HepG2 (cell line): Measurements from ENCODE around the gene SPAG4. TPM values are rescaled to one million over a fixed set of nuclear protein-coding genes. Genes with fewer than 3 reads are reported as not detected.

Experiments used
- ARID2 ChIP-seq: sonication (generic); formaldehyde crosslinking; IDR thresholded peaks from 2 replicates; pipeline ENCODE4 v1.8.1; 2022; ENCODE audit warnings: mild to moderate bottlenecking, missing genetic modification reagents, borderline replicate concordance
- HNF1A ChIP-seq, 2 experiments: sonication (generic) in 1 of 2; formaldehyde crosslinking in 1 of 2; IDR thresholded peaks; 2 replicates each; pipeline versions ENCODE4 v1.4.0 to v1.6.1; 2016 to 2020; ENCODE audit warnings: borderline replicate concordance in 1 of 2, low read depth in 1 of 2, mild to moderate bottlenecking in 1 of 2, missing genetic modification reagents in 1 of 2
- HNRNPK ChIP-seq: fragments of 200-400 bp; formaldehyde crosslinking; IDR thresholded peaks from 2 replicates; pipeline ENCODE4 v1.6.1; 2018; ENCODE audit warnings: low read length, low read depth, moderate library complexity, mild to moderate bottlenecking; ENCODE audit not compliant: poor library complexity, severe bottlenecking
- ISX ChIP-seq: sonication (generic); formaldehyde crosslinking; conservative IDR thresholded peaks from 2 replicates; pipeline ENCODE4 v1.5.0; 2020; ENCODE audit warnings: missing genetic modification reagents
- NPAS2 ChIP-seq: sonication (generic); formaldehyde crosslinking; IDR thresholded peaks from 2 replicates; pipeline ENCODE4 v1.8.0; 2022; ENCODE audit warnings: mild to moderate bottlenecking, missing genetic modification reagents, borderline replicate concordance
- RXRA ChIP-seq: sonication (generic); formaldehyde crosslinking; IDR thresholded peaks from 2 replicates; pipeline ENCODE4 v1.5.1; 2020; ENCODE audit warnings: missing genetic modification reagents
- SAP130 ChIP-seq: IDR thresholded peaks from 2 replicates; pipeline ENCODE4 v1.6.1; 2016; ENCODE audit warnings: low read depth
- SNAPC2 ChIP-seq: sonication (generic); formaldehyde crosslinking; IDR thresholded peaks from 2 replicates; pipeline ENCODE4 v1.8.1; 2022; ENCODE audit warnings: mild to moderate bottlenecking, missing genetic modification reagents
- ZEB1 ChIP-seq: IDR thresholded peaks from 2 replicates; pipeline ENCODE4 v1.6.1; 2012; ENCODE audit warnings: mild to moderate bottlenecking, low read depth, inconsistent platforms; ENCODE audit not compliant: insufficient replicate concordance
- ZIK1 ChIP-seq: sonication (generic); formaldehyde crosslinking; IDR thresholded peaks from 2 replicates; pipeline ENCODE4 v1.5.0; 2020; ENCODE audit warnings: mild to moderate bottlenecking, low read depth, missing genetic modification reagents, borderline replicate concordance
- ZNF276 ChIP-seq: sonication (generic); formaldehyde crosslinking; IDR thresholded peaks from 2 replicates; pipeline ENCODE4 v1.4.0; 2020; ENCODE audit warnings: mild to moderate bottlenecking, low read depth, missing genetic modification reagents
- ZSCAN12 ChIP-seq: sonication (generic); formaldehyde crosslinking; IDR thresholded peaks from 2 replicates; pipeline ENCODE4 v1.9.0; 2021; ENCODE audit warnings: mild to moderate bottlenecking, missing genetic modification reagents
- polyA plus RNA-seq, 8 experiments: library from polyadenylated mRNA; depleted of rRNA in 3 of 8; stranded (reverse) in 7 of 8; unstranded in 1 of 8; fragments of >200 nt; fragmentation: Illumina TruSeq in 4 of 8; extraction: Trizol in 4 of 8; gene quantifications; 2 replicates each; pipeline versions ENCODE4 v1.2.1 to v1.2.3, GENCODE V29; 2011 to 2016; ENCODE audit warnings: low read depth in 4 of 8, missing spikeins in 1 of 8, mixed read lengths in 1 of 8; ENCODE audit not compliant: insufficient read depth in 1 of 8
- total RNA-seq, 5 experiments: library from RNA; depleted of rRNA; stranded (reverse); fragments of >200 nt; fragmentation: Illumina TruSeq; extraction: Trizol; gene quantifications; 2 replicates each; pipeline ENCODE4 v1.2.3, GENCODE V29; 2016; ENCODE audit warnings: low read depth in 1 of 5
- TF ChIP-seq, protein P1 (sequence below): IDR thresholded peaks from 2 replicates; pipeline ENCODE4 v1.6.1; 2016; ENCODE audit warnings: low read depth, missing genetic modification reagents, missing compliant biosample characterization
- TF ChIP-seq, protein P2 (sequence below): sonication (generic); formaldehyde crosslinking; IDR thresholded peaks from 2 replicates; pipeline ENCODE4 v1.5.0; 2020; ENCODE audit warnings: missing genetic modification reagents, mild to moderate bottlenecking, borderline replicate concordance

The SPAG4 gene
- total and polyA plus RNA-seq, 2 of the 13 experiments (the other 11 are each of a cell fraction or from before 2014, with no cell fraction given) = 5.8 to 137 TPM

DNA sequence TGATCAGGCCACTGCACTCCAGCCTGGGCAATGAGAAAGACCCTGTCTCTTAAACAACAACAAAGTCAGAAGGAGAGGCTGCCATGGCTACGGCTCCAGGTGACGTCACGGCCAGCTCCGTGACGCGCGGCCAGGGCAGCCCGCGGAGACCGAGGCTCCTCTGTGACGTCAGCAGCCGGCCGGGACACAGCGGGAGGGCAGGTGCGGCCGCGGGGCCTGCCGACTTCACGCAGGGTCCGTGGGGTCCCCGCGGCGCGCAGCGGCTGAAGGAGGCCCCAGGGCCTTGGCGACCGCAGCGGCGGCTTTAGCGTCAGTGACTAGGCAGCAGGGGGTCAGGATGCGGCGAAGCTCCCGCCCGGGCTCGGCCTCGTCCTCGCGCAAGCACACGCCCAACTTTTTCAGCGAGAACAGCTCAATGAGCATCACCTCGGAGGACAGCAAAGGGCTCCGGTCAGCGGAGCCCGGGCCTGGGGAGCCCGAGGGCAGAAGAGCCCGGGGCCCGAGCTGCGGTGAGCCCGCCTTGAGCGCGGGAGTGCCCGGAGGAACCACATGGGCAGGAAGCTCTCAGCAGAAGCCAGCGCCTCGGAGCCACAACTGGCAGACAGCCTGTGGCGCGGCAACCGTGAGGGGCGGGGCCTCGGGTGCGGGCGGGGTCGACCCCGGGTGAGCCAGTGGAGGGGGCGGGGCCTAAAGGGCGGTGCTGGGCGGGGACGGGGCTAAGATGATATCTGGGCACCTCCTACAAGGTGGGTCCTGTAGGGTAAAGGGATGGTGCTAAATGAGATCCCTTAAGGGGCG lies at the start of gene SPAG4 (continued):
- 0 out of 2 replicates have a peak, but pooled peaks have one; percentile 94 for TF ChIP-seq ZNF276
- TF ChIP-seq ARID2 (CRISPR knock-in tag) = peak; percentile 97; the same call in 1 of the 2 replicates
- TF ChIP-seq ZEB1 = no peak
- TF ChIP-seq SAP130 = peak; percentile 76
- peak; percentile 95; the same call in 1 of the 2 replicates for TF ChIP-seq ZIK1 (CRISPR knock-in tag)
- peak; percentile 72; the same call in 1 of the 2 replicates for TF ChIP-seq RXRA (CRISPR knock-in tag)
- TF ChIP-seq HNF1A (IDR thresholded peaks at IDR 0.05; ENCODE audit: low read depth) = no peak
- peak; percentile 61 for TF ChIP-seq HNF1A (CRISPR knock-in tag; IDR thresholded peaks at IDR 0.05; ENCODE audit: borderline replicate concordance)
- peak; percentile 99 for TF ChIP-seq ZSCAN12
- TF ChIP-seq SNAPC2 = peak; percentile 97
- peak; percentile 61 for TF ChIP-seq HNRNPK
- TF ChIP-seq, protein P1, sequence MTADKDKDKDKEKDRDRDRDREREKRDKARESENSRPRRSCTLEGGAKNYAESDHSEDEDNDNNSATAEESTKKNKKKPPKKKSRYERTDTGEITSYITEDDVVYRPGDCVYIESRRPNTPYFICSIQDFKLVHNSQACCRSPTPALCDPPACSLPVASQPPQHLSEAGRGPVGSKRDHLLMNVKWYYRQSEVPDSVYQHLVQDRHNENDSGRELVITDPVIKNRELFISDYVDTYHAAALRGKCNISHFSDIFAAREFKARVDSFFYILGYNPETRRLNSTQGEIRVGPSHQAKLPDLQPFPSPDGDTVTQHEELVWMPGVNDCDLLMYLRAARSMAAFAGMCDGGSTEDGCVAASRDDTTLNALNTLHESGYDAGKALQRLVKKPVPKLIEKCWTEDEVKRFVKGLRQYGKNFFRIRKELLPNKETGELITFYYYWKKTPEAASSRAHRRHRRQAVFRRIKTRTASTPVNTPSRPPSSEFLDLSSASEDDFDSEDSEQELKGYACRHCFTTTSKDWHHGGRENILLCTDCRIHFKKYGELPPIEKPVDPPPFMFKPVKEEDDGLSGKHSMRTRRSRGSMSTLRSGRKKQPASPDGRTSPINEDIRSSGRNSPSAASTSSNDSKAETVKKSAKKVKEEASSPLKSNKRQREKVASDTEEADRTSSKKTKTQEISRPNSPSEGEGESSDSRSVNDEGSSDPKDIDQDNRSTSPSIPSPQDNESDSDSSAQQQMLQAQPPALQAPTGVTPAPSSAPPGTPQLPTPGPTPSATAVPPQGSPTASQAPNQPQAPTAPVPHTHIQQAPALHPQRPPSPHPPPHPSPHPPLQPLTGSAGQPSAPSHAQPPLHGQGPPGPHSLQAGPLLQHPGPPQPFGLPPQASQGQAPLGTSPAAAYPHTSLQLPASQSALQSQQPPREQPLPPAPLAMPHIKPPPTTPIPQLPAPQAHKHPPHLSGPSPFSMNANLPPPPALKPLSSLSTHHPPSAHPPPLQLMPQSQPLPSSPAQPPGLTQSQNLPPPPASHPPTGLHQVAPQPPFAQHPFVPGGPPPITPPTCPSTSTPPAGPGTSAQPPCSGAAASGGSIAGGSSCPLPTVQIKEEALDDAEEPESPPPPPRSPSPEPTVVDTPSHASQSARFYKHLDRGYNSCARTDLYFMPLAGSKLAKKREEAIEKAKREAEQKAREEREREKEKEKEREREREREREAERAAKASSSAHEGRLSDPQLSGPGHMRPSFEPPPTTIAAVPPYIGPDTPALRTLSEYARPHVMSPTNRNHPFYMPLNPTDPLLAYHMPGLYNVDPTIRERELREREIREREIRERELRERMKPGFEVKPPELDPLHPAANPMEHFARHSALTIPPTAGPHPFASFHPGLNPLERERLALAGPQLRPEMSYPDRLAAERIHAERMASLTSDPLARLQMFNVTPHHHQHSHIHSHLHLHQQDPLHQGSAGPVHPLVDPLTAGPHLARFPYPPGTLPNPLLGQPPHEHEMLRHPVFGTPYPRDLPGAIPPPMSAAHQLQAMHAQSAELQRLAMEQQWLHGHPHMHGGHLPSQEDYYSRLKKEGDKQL = no peak; the same call in 1 of the 2 replicates
- TF ChIP-seq ISX = peak; percentile 99
- TF ChIP-seq, protein P2, sequence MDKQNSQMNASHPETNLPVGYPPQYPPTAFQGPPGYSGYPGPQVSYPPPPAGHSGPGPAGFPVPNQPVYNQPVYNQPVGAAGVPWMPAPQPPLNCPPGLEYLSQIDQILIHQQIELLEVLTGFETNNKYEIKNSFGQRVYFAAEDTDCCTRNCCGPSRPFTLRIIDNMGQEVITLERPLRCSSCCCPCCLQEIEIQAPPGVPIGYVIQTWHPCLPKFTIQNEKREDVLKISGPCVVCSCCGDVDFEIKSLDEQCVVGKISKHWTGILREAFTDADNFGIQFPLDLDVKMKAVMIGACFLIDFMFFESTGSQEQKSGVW (CRISPR knock-in tag) = no peak; the same call in 1 of the 2 replicates
- peak; percentile 76; the same call in 1 of the 2 replicates for TF ChIP-seq NPAS2 (CRISPR knock-in tag)
